HEK293 (cell line): Measurements from ENCODE around the gene FHL1.

Experiments
- ATF2 ChIP-seq: fragments of 450-650 bp; formaldehyde crosslinking; IDR thresholded peaks from 2 replicates; pipeline ENCODE4 v1.5.1; 2016; ENCODE audit warnings: missing biosample characterization, missing genetic modification characterization, low read depth
- BCL11A ChIP-seq: fragments of 450-650 bp; formaldehyde crosslinking; IDR thresholded peaks from 2 replicates; pipeline ENCODE4 v1.5.1; 2016; ENCODE audit warnings: low read depth, missing biosample characterization, missing genetic modification characterization
- GLIS1 ChIP-seq: fragments of 450-650 bp; formaldehyde crosslinking; IDR thresholded peaks from 2 replicates; pipeline ENCODE4 v1.5.1; 2016; ENCODE audit warnings: missing biosample characterization, missing genetic modification characterization
- HOXA7 ChIP-seq: sonication (generic); formaldehyde crosslinking; IDR thresholded peaks from 2 replicates; pipeline ENCODE4 v1.8.1; 2022; ENCODE audit warnings: missing genetic modification reagents, borderline replicate concordance
- HOXD13 ChIP-seq: sonication (generic); formaldehyde crosslinking; IDR thresholded peaks from 2 replicates; pipeline ENCODE4 v1.8.0; 2022; ENCODE audit warnings: missing genetic modification reagents, borderline replicate concordance
- KLF10 ChIP-seq: fragments of 450-650 bp; IDR thresholded peaks from 2 replicates; pipeline ENCODE4 v1.5.1; 2018; ENCODE audit warnings: missing biosample characterization, mild to moderate bottlenecking, missing genetic modification characterization
- OVOL3 ChIP-seq: fragments of 450-650 bp; formaldehyde crosslinking; IDR thresholded peaks from 2 replicates; pipeline ENCODE4 v1.5.1; 2016; ENCODE audit warnings: missing biosample characterization, missing genetic modification characterization
- PRDM1 ChIP-seq: fragments of 450-650 bp; formaldehyde crosslinking; IDR thresholded peaks from 2 replicates; pipeline ENCODE4; 2016; ENCODE audit warnings: missing biosample characterization, missing genetic modification characterization
- SETDB1 ChIP-seq: IDR thresholded peaks from one replicate; pipeline ENCODE4 v1.6.1; 2017; ENCODE audit warnings: mild to moderate bottlenecking, low read length, moderate library complexity, mixed read lengths; ENCODE audit not compliant: insufficient read length
- SP2 ChIP-seq: fragments of 450-650 bp; formaldehyde crosslinking; IDR thresholded peaks from 2 replicates; pipeline ENCODE4 v1.5.1; 2016; ENCODE audit warnings: missing biosample characterization, missing genetic modification characterization
- SP7 ChIP-seq: fragments of 450-650 bp; formaldehyde crosslinking; IDR thresholded peaks from 2 replicates; pipeline ENCODE4 v1.5.1; 2016; ENCODE audit warnings: missing biosample characterization, missing genetic modification characterization
- YY1 ChIP-seq: fragments of 450-650 bp; formaldehyde crosslinking; IDR thresholded peaks from 2 replicates; pipeline ENCODE4 v1.5.1; 2018; ENCODE audit warnings: missing biosample characterization, missing genetic modification characterization
- ZBTB17 ChIP-seq: fragments of 450-650 bp; formaldehyde crosslinking; IDR thresholded peaks from 2 replicates; pipeline ENCODE4 v1.5.1; 2016; ENCODE audit warnings: missing biosample characterization, missing genetic modification characterization
- ZBTB20 ChIP-seq: fragments of 450-650 bp; formaldehyde crosslinking; IDR thresholded peaks from 2 replicates; pipeline ENCODE4 v1.5.1; 2016; ENCODE audit warnings: missing biosample characterization, missing genetic modification characterization
- ZEB2 ChIP-seq: fragments of 450-650 bp; formaldehyde crosslinking; IDR thresholded peaks from 2 replicates; pipeline ENCODE4 v1.5.1; 2016; ENCODE audit warnings: missing biosample characterization, missing genetic modification characterization
- ZFP41 ChIP-seq: fragments of 450-650 bp; formaldehyde crosslinking; IDR thresholded peaks from 2 replicates; pipeline ENCODE4 v1.5.1; 2016; ENCODE audit warnings: missing biosample characterization, missing genetic modification characterization, borderline replicate concordance
- ZNF121 ChIP-seq: fragments of 450-650 bp; formaldehyde crosslinking; IDR thresholded peaks from 2 replicates; pipeline ENCODE4 v1.5.1; 2016; ENCODE audit warnings: missing biosample characterization, missing genetic modification characterization
- ZNF19 ChIP-seq: fragments of 450-650 bp; formaldehyde crosslinking; IDR thresholded peaks from 2 replicates; pipeline ENCODE4; 2016; ENCODE audit warnings: missing biosample characterization, missing genetic modification characterization, low read depth
- ZNF274 ChIP-seq, 2 experiments: fragments of 200-500 bp in 1 of 2; fragments of 450-650 bp in 1 of 2; sonication (Bioruptor generic) in 1 of 2; formaldehyde crosslinking in 1 of 2; IDR thresholded peaks; 2 replicates each; pipeline versions ENCODE4 v1.5.1 to v1.6.1; 2014 to 2016; ENCODE audit warnings: borderline replicate concordance in 1 of 2, inconsistent platforms in 1 of 2, low read length in 1 of 2, missing biosample characterization in 1 of 2, missing genetic modification characterization in 1 of 2
- ZNF280C ChIP-seq: fragments of 450-650 bp; formaldehyde crosslinking; IDR thresholded peaks from 2 replicates; pipeline ENCODE4 v1.5.1; 2016; ENCODE audit warnings: missing biosample characterization, missing genetic modification characterization
- ZNF473 ChIP-seq: fragments of 450-650 bp; formaldehyde crosslinking; IDR thresholded peaks from 2 replicates; pipeline ENCODE4 v1.5.1; 2017; ENCODE audit warnings: missing biosample characterization, missing genetic modification characterization
- ZNF514 ChIP-seq: fragments of 450-650 bp; formaldehyde crosslinking; IDR thresholded peaks from 2 replicates; pipeline ENCODE4 v1.5.1; 2016; ENCODE audit warnings: missing biosample characterization, missing genetic modification characterization
- ZNF544 ChIP-seq: fragments of 450-650 bp; formaldehyde crosslinking; IDR thresholded peaks from 2 replicates; pipeline ENCODE4 v1.5.0; 2017; ENCODE audit warnings: missing biosample characterization, missing genetic modification characterization
- ZNF596 ChIP-seq: fragments of 450-650 bp; IDR thresholded peaks from 2 replicates; pipeline ENCODE4 v1.5.0; 2018; ENCODE audit warnings: missing biosample characterization, mild to moderate bottlenecking, missing genetic modification characterization, moderate library complexity
- ZNF610 ChIP-seq: fragments of 450-650 bp; formaldehyde crosslinking; IDR thresholded peaks from 2 replicates; pipeline ENCODE4 v1.5.1; 2016; ENCODE audit warnings: missing biosample characterization, missing genetic modification characterization, borderline replicate concordance
- ZNF629 ChIP-seq: fragments of 450-650 bp; formaldehyde crosslinking; IDR thresholded peaks from 2 replicates; pipeline ENCODE4 v1.5.1; 2017; ENCODE audit warnings: missing biosample characterization, missing genetic modification characterization
- ZNF843 ChIP-seq: fragments of 450-650 bp; formaldehyde crosslinking; IDR thresholded peaks from 2 replicates; pipeline ENCODE4 v1.5.1; 2016; ENCODE audit warnings: missing biosample characterization, missing genetic modification characterization
- TF ChIP-seq, protein P1 (sequence below): fragments of 450-650 bp; formaldehyde crosslinking; IDR thresholded peaks from 2 replicates; pipeline ENCODE4 v1.5.1; 2017; ENCODE audit warnings: missing biosample characterization, missing genetic modification characterization
- TF ChIP-seq, protein P2 (sequence below): fragments of 450-650 bp; formaldehyde crosslinking; IDR thresholded peaks from 2 replicates; pipeline ENCODE4 v1.5.1; 2016; ENCODE audit warnings: missing biosample characterization, missing genetic modification characterization
- TF ChIP-seq, protein P3 (sequence below): fragments of 450-650 bp; formaldehyde crosslinking; IDR thresholded peaks from 2 replicates; pipeline ENCODE4 v1.5.1; 2016; ENCODE audit warnings: missing biosample characterization, missing genetic modification characterization
- TF ChIP-seq, protein P4 (sequence below): fragments of 450-650 bp; formaldehyde crosslinking; IDR thresholded peaks from 2 replicates; pipeline ENCODE4 v1.5.1; 2016; ENCODE audit warnings: missing biosample characterization, missing genetic modification characterization, borderline replicate concordance

Gene FHL1

DNA sequence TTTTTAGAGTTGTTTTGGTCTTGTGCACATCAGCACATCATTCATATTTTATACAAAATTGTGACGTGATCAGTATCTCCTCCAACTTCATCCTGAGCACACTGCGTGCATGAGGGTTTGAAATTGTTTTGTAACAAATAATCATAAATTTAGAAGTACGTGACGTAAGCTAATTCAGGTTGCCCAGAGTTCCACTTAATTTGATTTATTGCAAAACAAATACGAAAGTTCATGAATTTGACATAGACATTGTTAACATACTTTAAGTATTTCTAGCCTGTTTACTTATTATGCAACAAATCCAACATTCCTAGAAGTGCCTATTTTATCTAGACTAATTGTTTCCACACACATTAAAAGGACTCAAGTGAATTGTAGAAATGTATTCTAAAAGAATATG is 55.6 kb downstream of the FHL1 start (continued):
- TF ChIP-seq, protein P1, sequence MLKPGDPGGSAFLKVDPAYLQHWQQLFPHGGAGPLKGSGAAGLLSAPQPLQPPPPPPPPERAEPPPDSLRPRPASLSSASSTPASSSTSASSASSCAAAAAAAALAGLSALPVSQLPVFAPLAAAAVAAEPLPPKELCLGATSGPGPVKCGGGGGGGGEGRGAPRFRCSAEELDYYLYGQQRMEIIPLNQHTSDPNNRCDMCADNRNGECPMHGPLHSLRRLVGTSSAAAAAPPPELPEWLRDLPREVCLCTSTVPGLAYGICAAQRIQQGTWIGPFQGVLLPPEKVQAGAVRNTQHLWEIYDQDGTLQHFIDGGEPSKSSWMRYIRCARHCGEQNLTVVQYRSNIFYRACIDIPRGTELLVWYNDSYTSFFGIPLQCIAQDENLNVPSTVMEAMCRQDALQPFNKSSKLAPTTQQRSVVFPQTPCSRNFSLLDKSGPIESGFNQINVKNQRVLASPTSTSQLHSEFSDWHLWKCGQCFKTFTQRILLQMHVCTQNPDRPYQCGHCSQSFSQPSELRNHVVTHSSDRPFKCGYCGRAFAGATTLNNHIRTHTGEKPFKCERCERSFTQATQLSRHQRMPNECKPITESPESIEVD (tag by site-specific recombination), result peak; percentile 97
- TF ChIP-seq KLF10 (tag by site-specific recombination), result peak; percentile 88
- TF ChIP-seq PRDM1 (tag by site-specific recombination), result no peak
- TF ChIP-seq ZBTB20 (tag by site-specific recombination), result no peak
- TF ChIP-seq, protein P2, sequence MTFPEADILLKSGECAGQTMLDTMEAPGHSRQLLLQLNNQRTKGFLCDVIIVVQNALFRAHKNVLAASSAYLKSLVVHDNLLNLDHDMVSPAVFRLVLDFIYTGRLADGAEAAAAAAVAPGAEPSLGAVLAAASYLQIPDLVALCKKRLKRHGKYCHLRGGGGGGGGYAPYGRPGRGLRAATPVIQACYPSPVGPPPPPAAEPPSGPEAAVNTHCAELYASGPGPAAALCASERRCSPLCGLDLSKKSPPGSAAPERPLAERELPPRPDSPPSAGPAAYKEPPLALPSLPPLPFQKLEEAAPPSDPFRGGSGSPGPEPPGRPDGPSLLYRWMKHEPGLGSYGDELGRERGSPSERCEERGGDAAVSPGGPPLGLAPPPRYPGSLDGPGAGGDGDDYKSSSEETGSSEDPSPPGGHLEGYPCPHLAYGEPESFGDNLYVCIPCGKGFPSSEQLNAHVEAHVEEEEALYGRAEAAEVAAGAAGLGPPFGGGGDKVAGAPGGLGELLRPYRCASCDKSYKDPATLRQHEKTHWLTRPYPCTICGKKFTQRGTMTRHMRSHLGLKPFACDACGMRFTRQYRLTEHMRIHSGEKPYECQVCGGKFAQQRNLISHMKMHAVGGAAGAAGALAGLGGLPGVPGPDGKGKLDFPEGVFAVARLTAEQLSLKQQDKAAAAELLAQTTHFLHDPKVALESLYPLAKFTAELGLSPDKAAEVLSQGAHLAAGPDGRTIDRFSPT (tag by site-specific recombination), result peak; percentile 94
- no peak for TF ChIP-seq ZNF274 (IDR thresholded peaks at IDR 0.05; ENCODE audit: low read length)
- no peak for TF ChIP-seq ZNF274 (tag by site-specific recombination; IDR thresholded peaks at IDR 0.05; ENCODE audit: borderline replicate concordance)
- TF ChIP-seq SP7 (tag by site-specific recombination), result peak; percentile 61
- TF ChIP-seq OVOL3, result peak; percentile 21; the same call in 1 of the 2 replicates
- TF ChIP-seq ZFP41 (tag by site-specific recombination), result no peak
- peak; percentile 92 for TF ChIP-seq ZEB2 (tag by site-specific recombination)
- no peak for TF ChIP-seq SETDB1
- TF ChIP-seq ZNF610 (tag by site-specific recombination), result no peak
- TF ChIP-seq HOXA7 (CRISPR knock-in tag), result no peak
- peak; percentile 66 for TF ChIP-seq ZNF843 (tag by site-specific recombination)
- peak; percentile 60; the same call in 1 of the 2 replicates for TF ChIP-seq ZBTB17 (tag by site-specific recombination)
- TF ChIP-seq, protein P3, sequence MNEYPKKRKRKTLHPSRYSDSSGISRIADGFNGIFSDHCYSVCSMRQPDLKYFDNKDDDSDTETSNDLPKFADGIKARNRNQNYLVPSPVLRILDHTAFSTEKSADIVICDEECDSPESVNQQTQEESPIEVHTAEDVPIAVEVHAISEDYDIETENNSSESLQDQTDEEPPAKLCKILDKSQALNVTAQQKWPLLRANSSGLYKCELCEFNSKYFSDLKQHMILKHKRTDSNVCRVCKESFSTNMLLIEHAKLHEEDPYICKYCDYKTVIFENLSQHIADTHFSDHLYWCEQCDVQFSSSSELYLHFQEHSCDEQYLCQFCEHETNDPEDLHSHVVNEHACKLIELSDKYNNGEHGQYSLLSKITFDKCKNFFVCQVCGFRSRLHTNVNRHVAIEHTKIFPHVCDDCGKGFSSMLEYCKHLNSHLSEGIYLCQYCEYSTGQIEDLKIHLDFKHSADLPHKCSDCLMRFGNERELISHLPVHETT (tag by site-specific recombination), result peak; percentile 83
- TF ChIP-seq ZNF473 (tag by site-specific recombination), result no peak
- TF ChIP-seq ZNF121 (tag by site-specific recombination), result no peak
- peak; percentile 94 for TF ChIP-seq ATF2 (tag by site-specific recombination)
- TF ChIP-seq, protein P4, sequence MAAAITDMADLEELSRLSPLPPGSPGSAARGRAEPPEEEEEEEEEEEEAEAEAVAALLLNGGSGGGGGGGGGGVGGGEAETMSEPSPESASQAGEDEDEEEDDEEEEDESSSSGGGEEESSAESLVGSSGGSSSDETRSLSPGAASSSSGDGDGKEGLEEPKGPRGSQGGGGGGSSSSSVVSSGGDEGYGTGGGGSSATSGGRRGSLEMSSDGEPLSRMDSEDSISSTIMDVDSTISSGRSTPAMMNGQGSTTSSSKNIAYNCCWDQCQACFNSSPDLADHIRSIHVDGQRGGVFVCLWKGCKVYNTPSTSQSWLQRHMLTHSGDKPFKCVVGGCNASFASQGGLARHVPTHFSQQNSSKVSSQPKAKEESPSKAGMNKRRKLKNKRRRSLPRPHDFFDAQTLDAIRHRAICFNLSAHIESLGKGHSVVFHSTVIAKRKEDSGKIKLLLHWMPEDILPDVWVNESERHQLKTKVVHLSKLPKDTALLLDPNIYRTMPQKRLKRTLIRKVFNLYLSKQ (tag by site-specific recombination), result no peak
- no peak for TF ChIP-seq HOXD13 (CRISPR knock-in tag)
- TF ChIP-seq GLIS1 (tag by site-specific recombination), result peak; percentile 14; the same call in 1 of the 2 replicates
- TF ChIP-seq SP2 (tag by site-specific recombination), result 0 out of 2 replicates have a peak, but pooled peaks have one; percentile 27
- no peak for TF ChIP-seq ZNF514
- TF ChIP-seq ZNF544, result no peak
- peak; percentile 90 for TF ChIP-seq BCL11A
- TF ChIP-seq ZNF596 (tag by site-specific recombination), result no peak
- no peak for TF ChIP-seq YY1 (tag by site-specific recombination)
- no peak for TF ChIP-seq ZNF19 (tag by site-specific recombination)
- TF ChIP-seq ZNF280C, result no peak
- TF ChIP-seq ZNF629 (tag by site-specific recombination), result peak; percentile 97
